K562 (cell line): Measurements from ENCODE around the gene EBI3. TPM values are rescaled to one million over a fixed set of nuclear protein-coding genes. Genes with fewer than 3 reads are reported as not detected.

Experiments used
- ARHGAP35 ChIP-seq: fragments of 450-650 bp; IDR thresholded peaks from 2 replicates; pipeline ENCODE4 v1.6.1; 2018; ENCODE audit not compliant: partially characterized antibody
- ATF6 ChIP-seq: sonication (generic); formaldehyde crosslinking; IDR thresholded peaks from 2 replicates; pipeline ENCODE4 v1.4.0; 2020; ENCODE audit warnings: mild to moderate bottlenecking, missing genetic modification reagents
- CBFA2T3 ChIP-seq: fragments of 450-650 bp; IDR thresholded peaks from 2 replicates; pipeline ENCODE4 v1.6.1; 2017
- GTF2E2 ChIP-seq: fragments of 200-800 bp; sonication (Bioruptor generic); IDR thresholded peaks from 2 replicates; pipeline ENCODE4 v1.6.1; 2016; ENCODE audit warnings: missing genetic modification characterization, missing compliant biosample characterization
- HSF4 ChIP-seq: fragments of 250-450 bp; sonication (Bioruptor Pico); IDR thresholded peaks from 2 replicates; pipeline ENCODE4 v2.1.2; 2022; ENCODE audit warnings: mild to moderate bottlenecking, moderate library complexity, borderline replicate concordance
- NFXL1 ChIP-seq: fragments of 450-650 bp; formaldehyde crosslinking; IDR thresholded peaks from 2 replicates; pipeline ENCODE4 v1.4.0; 2021; ENCODE audit warnings: mild to moderate bottlenecking
- POLR2AphosphoS5 ChIP-seq: IDR thresholded peaks from 2 replicates; pipeline ENCODE4 v1.6.1; 2011; ENCODE audit warnings: mild to moderate bottlenecking, low read depth, low read length, moderate library complexity; ENCODE audit not compliant: control insufficient read depth, insufficient read depth
- PRMT5 ChIP-seq: sonication (generic); formaldehyde crosslinking; IDR thresholded peaks from 2 replicates; pipeline ENCODE4 v1.5.0; 2020; ENCODE audit warnings: missing genetic modification reagents
- PTRF ChIP-seq: fragments of 450-650 bp; IDR thresholded peaks from 2 replicates; pipeline ENCODE4 v1.6.1; 2016; ENCODE audit warnings: mild to moderate bottlenecking, missing genetic modification characterization, missing compliant biosample characterization
- TFE3 ChIP-seq: fragments of 450-650 bp; formaldehyde crosslinking; IDR thresholded peaks from 2 replicates; pipeline ENCODE4 v1.4.0; 2020; ENCODE audit warnings: mild to moderate bottlenecking, mixed read lengths
- TRIM24 ChIP-seq, 2 experiments: fragments of 450-650 bp; IDR thresholded peaks; 2 replicates each; pipeline ENCODE4 v1.6.1; 2016
- XRCC3 ChIP-seq: fragments of 450-650 bp; IDR thresholded peaks from 2 replicates; pipeline ENCODE4 v1.6.1; 2017; ENCODE audit warnings: mild to moderate bottlenecking, moderate library complexity
- ZBTB17 ChIP-seq: fragments of 450-650 bp; formaldehyde crosslinking; IDR thresholded peaks from 2 replicates; pipeline ENCODE4 v1.4.0; 2020; ENCODE audit warnings: mild to moderate bottlenecking
- ZFP1 ChIP-seq: fragments of 450-650 bp; formaldehyde crosslinking; IDR thresholded peaks from 2 replicates; pipeline ENCODE4 v1.4.0; 2020; ENCODE audit warnings: mild to moderate bottlenecking, mixed read lengths
- ZFP36 ChIP-seq: fragments of 150-350 bp; IDR thresholded peaks from 2 replicates; pipeline ENCODE4 v1.6.1; 2018; ENCODE audit warnings: low read length, low read depth; ENCODE audit not compliant: partially characterized antibody
- ZNF24 ChIP-seq: fragments of 450-650 bp; IDR thresholded peaks from 2 replicates; pipeline ENCODE4 v1.6.1; 2016
- ZNF449 ChIP-seq: fragments of 250-450 bp; sonication (Bioruptor Pico); IDR thresholded peaks from 2 replicates; pipeline ENCODE4 v1.8.0; 2022; ENCODE audit warnings: moderate library complexity, mild to moderate bottlenecking, inconsistent platforms
- polyA plus RNA-seq, 8 experiments: library from polyadenylated mRNA; depleted of rRNA in 4 of 8; stranded (reverse) in 5 of 8; unstranded in 3 of 8; fragments of >200 nt; fragmentation: Nextera tagmentation in 2 of 8; fragmentation: Illumina TruSeq in 1 of 8; extraction: Ambion mirVana in 2 of 8; extraction: Trizol in 1 of 8; gene quantifications; 2 replicates each; pipeline versions ENCODE4 v1.2.1 to v1.2.3, GENCODE V29; 2011 to 2014; ENCODE audit warnings: inconsistent platforms in 1 of 8, missing spikeins in 1 of 8
- total RNA-seq, 7 experiments: library from RNA; depleted of rRNA in 6 of 7; stranded (reverse); fragments of >200 nt in 6 of 7; fragmentation: Illumina TruSeq in 2 of 7; extraction: Trizol in 2 of 7; gene quantifications; 2 replicates each; pipeline versions ENCODE4 v1.2.1 to v1.2.3, GENCODE V29; 2011 to 2021; ENCODE audit warnings: low replicate concordance in 1 of 7
- TF ChIP-seq, protein P1 (sequence below), 3 experiments: IDR thresholded peaks in 2 of 3; conservative IDR thresholded peaks in 1 of 3; 2 replicates each; pipeline ENCODE4 v1.5.1; 2011 to 2012; ENCODE audit warnings: low read length in 3 of 3, mild to moderate bottlenecking in 3 of 3, control low read depth in 2 of 3, improper control_type of control experiment in 1 of 3, inconsistent platforms in 1 of 3, low read depth in 1 of 3, mixed read lengths in 1 of 3, moderate library complexity in 1 of 3; ENCODE audit not compliant: insufficient read depth in 2 of 3
- TF ChIP-seq, protein P2 (sequence below): sonication (generic); formaldehyde crosslinking; IDR thresholded peaks from 2 replicates; pipeline ENCODE4 v1.8.0; 2022; ENCODE audit warnings: mild to moderate bottlenecking, missing genetic modification reagents
- TF ChIP-seq, protein P3 (sequence below): fragments of 450-650 bp; IDR thresholded peaks from 2 replicates; pipeline ENCODE4 v1.6.1; 2017; ENCODE audit warnings: antibody characterized with exemption

The EBI3 gene
- total and polyA plus RNA-seq, 9 of the 15 experiments (the other 6 are each of a cell fraction or from before 2014, with no cell fraction given), result 0.08 to 0.35 (median 0.22) TPM; not detected in 6

DNA sequence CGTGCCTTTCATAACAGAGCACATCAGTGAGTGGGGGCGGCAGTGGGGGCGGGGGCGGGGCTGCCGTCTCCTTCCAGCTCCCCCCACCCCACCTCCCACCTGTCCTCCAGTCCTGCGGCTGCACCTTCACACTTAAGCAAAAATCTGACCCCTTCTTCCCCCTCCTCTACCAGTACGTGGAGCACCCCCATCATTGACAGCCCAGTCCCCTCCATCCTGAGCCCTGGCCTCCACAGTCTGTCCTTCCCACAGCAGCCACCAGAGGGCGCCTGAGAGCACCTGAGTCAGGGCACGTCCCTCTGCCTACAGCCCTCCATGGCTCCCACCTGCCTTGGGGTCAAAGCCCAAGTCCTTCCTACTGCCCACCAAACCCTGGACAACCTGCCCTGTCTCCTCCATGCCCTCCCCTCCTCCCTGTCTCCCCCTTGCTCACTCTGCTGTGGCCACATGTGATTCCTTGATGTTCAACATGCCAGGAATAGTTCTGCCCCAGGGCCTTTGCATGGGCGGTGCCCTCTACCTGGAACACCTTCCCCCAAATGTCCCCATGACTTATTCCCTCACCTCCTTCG is 4.0 kb downstream of the EBI3 start (continued):
- TF ChIP-seq TRIM24 (IDR thresholded peaks at IDR 0.05) (0 out of 4 replicates have a peak, but pooled peaks of 1 of the 2 experiments have one; percentile 15), ARHGAP35 (no peak), ZBTB17 (CRISPR knock-in tag) (no peak), ZFP1 (no peak), POLR2AphosphoS5 (no peak), ZNF449 (CRISPR knock-in tag) (no peak), HSF4 (CRISPR knock-in tag) (no peak), ATF6 (CRISPR knock-in tag) (no peak), PRMT5 (no peak), NFXL1 (CRISPR knock-in tag) (no peak), PTRF (tag) (no peak), CBFA2T3 (0 out of 2 replicates have a peak, but pooled peaks have one; percentile 5), ZNF24 (peak; percentile 97), GTF2E2 (tag) (no peak), TFE3 (CRISPR knock-in tag) (no peak), XRCC3 (no peak), ZFP36 (peak; percentile 99)
- TF ChIP-seq, protein P1, sequence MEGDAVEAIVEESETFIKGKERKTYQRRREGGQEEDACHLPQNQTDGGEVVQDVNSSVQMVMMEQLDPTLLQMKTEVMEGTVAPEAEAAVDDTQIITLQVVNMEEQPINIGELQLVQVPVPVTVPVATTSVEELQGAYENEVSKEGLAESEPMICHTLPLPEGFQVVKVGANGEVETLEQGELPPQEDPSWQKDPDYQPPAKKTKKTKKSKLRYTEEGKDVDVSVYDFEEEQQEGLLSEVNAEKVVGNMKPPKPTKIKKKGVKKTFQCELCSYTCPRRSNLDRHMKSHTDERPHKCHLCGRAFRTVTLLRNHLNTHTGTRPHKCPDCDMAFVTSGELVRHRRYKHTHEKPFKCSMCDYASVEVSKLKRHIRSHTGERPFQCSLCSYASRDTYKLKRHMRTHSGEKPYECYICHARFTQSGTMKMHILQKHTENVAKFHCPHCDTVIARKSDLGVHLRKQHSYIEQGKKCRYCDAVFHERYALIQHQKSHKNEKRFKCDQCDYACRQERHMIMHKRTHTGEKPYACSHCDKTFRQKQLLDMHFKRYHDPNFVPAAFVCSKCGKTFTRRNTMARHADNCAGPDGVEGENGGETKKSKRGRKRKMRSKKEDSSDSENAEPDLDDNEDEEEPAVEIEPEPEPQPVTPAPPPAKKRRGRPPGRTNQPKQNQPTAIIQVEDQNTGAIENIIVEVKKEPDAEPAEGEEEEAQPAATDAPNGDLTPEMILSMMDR (IDR thresholded peaks at IDR 0.05 in 2 of 3, conservative IDR thresholded peaks at IDR 0.05 in 1 of 3; ENCODE audit: insufficient read depth in 2 of 3, low read depth in 1 of 3, low read length in 3 of 3), result peak; percentile 77 to 96 (median 86)
- TF ChIP-seq, protein P2, sequence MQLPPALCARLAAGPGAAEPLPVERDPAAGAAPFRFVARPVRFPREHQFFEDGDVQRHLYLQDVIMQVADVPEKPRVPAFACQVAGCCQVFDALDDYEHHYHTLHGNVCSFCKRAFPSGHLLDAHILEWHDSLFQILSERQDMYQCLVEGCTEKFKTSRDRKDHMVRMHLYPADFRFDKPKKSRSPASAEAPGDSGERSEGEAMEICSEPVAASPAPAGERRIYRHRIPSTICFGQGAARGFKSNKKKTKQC (CRISPR knock-in tag), result no peak
- TF ChIP-seq, protein P3, sequence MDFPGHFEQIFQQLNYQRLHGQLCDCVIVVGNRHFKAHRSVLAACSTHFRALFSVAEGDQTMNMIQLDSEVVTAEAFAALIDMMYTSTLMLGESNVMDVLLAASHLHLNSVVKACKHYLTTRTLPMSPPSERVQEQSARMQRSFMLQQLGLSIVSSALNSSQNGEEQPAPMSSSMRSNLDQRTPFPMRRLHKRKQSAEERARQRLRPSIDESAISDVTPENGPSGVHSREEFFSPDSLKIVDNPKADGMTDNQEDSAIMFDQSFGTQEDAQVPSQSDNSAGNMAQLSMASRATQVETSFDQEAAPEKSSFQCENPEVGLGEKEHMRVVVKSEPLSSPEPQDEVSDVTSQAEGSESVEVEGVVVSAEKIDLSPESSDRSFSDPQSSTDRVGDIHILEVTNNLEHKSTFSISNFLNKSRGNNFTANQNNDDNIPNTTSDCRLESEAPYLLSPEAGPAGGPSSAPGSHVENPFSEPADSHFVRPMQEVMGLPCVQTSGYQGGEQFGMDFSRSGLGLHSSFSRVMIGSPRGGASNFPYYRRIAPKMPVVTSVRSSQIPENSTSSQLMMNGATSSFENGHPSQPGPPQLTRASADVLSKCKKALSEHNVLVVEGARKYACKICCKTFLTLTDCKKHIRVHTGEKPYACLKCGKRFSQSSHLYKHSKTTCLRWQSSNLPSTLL, result no peak
